Measurements from ENCODE around the gene PATE1.

PATE1 gene

DNA sequence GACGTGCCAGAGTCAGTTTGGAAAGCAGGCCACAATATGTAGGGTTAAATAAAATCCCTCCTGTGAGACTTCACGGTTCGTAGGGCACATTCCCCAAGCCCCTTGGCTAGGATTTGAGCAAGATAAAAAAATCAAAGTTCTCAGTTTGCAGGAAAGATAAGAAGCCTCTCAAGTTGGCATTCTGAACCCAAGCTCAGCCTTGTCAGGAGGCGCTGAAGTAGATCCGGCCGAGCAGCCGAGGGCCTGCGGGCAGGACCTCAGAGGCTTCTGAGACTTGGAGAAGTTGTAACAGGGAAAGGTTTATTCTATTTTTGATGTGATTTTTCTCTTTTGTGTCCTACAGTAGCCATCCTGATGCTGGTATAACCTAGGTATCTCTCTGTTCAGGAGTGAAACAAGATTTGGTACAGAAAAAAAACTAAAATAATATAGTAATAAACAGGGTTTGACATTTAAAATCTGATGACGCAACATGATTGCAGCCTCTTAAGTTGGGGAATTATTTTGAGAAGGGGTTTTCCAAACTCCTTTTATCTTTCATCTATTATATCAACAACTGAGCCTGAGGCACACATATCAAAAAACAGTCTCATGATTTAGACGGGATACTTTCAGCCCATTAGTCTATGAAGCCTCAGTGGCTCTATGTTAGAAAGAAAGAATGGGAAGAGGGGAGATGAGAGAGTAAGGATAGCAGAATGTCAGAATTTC lies 22.4 kb downstream of the PATE1 start:
- H3K4me3 ChIP-seq, result no peak overlapping the region
- in situ Hi-C loops (cut with MboI; ENCODE audit: low sequenced_read_pairs), result no loop called here
- no peaks in the 10 kb centered on the region for H3K9me3 ChIP-seq
- no peak for DNase-seq (ENCODE audit: low spot score in 2 of 2)
- no peaks in the 10 kb centered on the region for H3K36me3 ChIP-seq (replicated peaks)
- peaks cover 36% of the 10 kb centered on the region for H3K27me3 ChIP-seq (ENCODE audit: low read depth)
- H3K4me1 ChIP-seq, result no peaks in the 10 kb centered on the region

DNA sequence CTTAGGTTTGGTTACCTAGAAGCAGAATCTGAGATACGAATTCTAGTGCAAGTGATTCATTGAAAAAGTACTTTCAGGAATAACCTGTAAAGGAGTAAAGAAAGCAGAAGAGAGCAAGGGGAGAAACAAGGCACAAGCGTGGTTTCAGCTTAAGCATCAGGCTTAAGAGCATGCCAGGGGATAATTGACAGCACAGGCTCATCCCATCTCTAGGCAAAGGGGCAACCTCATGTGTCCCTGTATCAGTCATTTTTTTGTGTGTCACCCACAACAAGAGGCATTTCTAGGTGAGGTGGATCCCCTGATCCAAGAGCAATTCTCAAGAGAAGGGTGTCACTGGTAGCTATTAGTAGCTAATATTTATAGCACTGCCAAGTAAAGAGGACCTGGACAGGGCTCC lies 24.5 kb downstream of the PATE1 start:
- Histone ChIP-seq H3K27me3 (ENCODE audit: low read depth) (peaks cover 30% of the 10 kb centered on the region), H3K36me3 (replicated peaks) (no peaks in the 10 kb centered on the region), H3K9me3 (no peaks in the 10 kb centered on the region), H3K4me1 (no peaks in the 10 kb centered on the region), H3K4me3 (no peak overlapping the region)
- no peak for DNase-seq (ENCODE audit: low spot score in 2 of 2)
- in situ Hi-C loops (cut with MboI; ENCODE audit: low sequenced_read_pairs), result no loop called here

DNA sequence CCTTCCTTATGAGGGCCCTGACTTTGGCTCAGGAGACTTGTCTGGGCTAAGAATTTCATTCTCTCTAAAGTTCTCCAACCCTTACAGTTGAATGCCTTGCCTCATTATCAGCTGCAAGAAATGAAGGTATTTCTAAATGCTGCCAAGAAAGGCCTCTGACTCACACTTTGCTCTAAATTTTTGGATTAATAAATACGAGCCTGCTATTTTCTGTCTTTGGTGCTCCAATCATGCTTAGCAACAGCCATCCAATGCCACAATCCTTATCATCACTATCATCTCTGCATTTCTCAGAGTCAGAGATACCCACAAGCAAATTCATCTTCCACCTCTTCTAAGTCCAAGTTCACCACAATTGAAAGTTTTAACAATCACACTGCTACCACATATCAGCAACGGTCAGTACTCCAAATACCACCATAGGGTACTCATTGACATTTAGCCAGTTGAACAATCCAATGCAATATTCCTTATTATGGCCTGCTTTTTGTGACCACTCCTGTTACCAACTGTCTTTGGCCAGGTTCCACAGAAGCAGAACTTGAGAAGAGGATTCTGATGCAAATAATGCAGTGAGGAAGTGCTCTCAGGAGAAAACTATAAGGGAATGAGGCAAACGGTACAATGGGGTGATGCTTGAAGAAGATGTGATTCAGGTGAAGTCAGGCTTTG lies 26.9 kb downstream of the PATE1 start:
- Histone ChIP-seq H3K9me3 (no peaks in the 10 kb centered on the region), H3K4me1 (no peaks in the 10 kb centered on the region), H3K4me3 (no peak overlapping the region), H3K36me3 (replicated peaks) (no peaks in the 10 kb centered on the region), H3K27me3 (ENCODE audit: low read depth) (peaks cover 16% of the 10 kb centered on the region)
- in situ Hi-C loops (cut with MboI; ENCODE audit: low sequenced_read_pairs), result no loop called here
- DNase-seq (ENCODE audit: low spot score in 2 of 2), result no peak

DNA sequence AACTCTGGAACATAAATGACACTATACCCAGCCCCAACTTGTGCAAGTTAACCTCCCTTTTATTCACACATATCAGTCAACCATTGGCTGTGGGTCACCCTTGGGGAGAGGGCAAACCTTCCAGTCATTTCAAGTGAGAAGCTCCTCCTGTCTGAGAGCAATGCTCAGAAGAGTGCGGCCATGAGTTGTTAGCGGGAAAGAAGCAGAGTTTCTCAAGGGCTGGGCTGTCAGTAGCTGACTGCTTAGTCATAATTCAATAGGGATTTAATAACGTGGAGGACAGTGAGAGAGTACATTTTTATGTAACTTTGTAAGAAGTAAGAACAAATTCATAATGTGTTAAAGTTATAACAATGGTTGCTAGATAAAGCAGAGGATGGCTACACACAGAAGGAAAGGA lies 27.4 kb downstream of the PATE1 start:
- Histone ChIP-seq H3K4me1 (no peaks in the 10 kb centered on the region), H3K27me3 (ENCODE audit: low read depth) (peaks cover 10% of the 10 kb centered on the region), H3K36me3 (replicated peaks) (no peaks in the 10 kb centered on the region), H3K9me3 (no peaks in the 10 kb centered on the region), H3K4me3 (no peak overlapping the region)
- DNase-seq (ENCODE audit: low spot score in 2 of 2), result no peak
- in situ Hi-C loops (cut with MboI; ENCODE audit: low sequenced_read_pairs), result no loop called here

DNA sequence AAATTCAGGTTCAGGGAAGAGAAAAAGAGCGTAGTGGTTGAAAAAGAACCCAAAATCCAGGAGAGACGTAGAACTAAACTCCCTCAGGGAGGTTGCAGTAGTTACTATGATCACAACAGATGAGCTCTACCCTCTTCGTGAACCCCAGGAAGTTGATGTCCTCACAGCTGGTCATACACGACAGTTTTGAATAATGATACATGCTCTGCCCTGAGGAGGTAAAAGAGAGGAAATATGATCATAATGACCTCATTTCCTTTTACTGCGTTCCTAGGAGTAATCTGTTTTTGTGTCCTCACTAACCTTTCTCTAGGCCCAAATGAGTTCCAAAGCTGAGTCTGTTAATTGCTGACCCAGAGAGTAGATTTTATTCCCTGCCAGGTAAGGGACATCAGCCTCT lies 31.2 kb downstream of the PATE1 start:
- in situ Hi-C loops (cut with MboI; ENCODE audit: low sequenced_read_pairs), result no loop called here
- no peak for DNase-seq (ENCODE audit: low spot score in 2 of 2)
- H3K4me1 ChIP-seq, result no peaks in the 10 kb centered on the region

DNA sequence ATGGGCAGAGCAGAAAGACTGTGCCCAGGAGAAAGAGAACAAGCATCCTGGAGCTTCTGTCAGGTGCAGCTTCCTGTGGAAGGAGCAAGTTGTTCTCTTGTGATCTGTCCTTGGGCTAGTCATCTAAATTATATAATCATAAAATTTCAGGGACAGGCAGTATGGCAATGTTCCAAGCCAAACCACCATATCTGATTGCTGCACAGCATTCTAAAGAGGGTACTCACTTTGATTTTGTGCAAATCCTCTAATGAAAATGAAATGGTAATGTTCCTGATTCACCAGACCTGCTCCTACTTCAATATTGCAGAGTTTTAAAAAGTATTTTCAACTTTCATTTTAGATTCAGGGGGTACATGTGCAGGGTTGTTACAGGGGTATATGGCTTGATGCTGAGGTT lies 32.6 kb downstream of the PATE1 start, which contains the start of gene PATE2:
Gene PATE2, minus strand, starts transcription at position 101 of the 400 bp plus-strand sequence. Its CDS starts 55 bp downstream, at position 46.
- Histone ChIP-seq H3K9me3 (no peaks in the 10 kb centered on the region), H3K4me3 (no peak within 1 kb of the TSS)
- in situ Hi-C loops (cut with MboI; ENCODE audit: low sequenced_read_pairs), result no loop called here

More for the DNA sequence above, 31.2 kb downstream of the PATE1 start:
- no peaks in the 10 kb centered on the region for H3K9me3 ChIP-seq
- no peak overlapping the region for H3K4me3 ChIP-seq
- no peaks in the 10 kb centered on the region for H3K36me3 ChIP-seq (replicated peaks)
- H3K27me3 ChIP-seq (ENCODE audit: low read depth), result no peaks in the 10 kb centered on the region; the same call in 1 of the 2 replicates

DNA sequence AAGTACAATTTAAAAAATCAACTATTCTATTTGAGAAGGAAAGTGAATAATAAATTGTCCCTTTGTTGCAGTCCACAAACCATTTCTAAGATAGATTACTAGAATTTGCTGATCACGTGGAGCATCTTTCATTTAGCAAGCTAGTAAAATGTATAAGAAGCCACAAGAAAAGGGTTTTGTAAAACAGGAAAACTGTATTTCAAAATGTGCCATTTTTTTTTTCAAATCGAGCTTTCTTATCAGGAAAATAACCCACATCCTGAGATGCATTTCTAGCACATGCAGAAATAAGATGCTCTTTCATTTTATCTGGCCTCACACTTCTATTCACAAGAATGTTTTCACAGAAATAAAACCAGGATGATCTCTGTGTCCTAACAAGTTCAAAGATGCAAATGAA lies 38.6 kb downstream of the PATE1 start:
- H3K36me3 ChIP-seq (replicated peaks), result no peaks in the 10 kb centered on the region
- DNase-seq (ENCODE audit: low spot score in 2 of 2), result no peak
- no peaks in the 10 kb centered on the region for H3K4me1 ChIP-seq
- in situ Hi-C loops (cut with MboI; ENCODE audit: low sequenced_read_pairs), result no loop called here
- H3K9me3 ChIP-seq, result no peaks in the 10 kb centered on the region
- H3K4me3 ChIP-seq, result no peak overlapping the region
- no peaks in the 10 kb centered on the region for H3K27me3 ChIP-seq (ENCODE audit: low read depth)

More for the DNA sequence above, 32.6 kb downstream of the PATE1 start, which contains the start of gene PATE2:
- no peak for DNase-seq (ENCODE audit: low spot score in 2 of 2)
- Histone ChIP-seq H3K4me1 (no peaks in the 10 kb centered on the region), H3K36me3 (replicated peaks) (no peaks in the 10 kb centered on the region), H3K27me3 (ENCODE audit: low read depth) (no peaks in the 10 kb centered on the region; the same call in 1 of the 2 replicates)

DNA sequence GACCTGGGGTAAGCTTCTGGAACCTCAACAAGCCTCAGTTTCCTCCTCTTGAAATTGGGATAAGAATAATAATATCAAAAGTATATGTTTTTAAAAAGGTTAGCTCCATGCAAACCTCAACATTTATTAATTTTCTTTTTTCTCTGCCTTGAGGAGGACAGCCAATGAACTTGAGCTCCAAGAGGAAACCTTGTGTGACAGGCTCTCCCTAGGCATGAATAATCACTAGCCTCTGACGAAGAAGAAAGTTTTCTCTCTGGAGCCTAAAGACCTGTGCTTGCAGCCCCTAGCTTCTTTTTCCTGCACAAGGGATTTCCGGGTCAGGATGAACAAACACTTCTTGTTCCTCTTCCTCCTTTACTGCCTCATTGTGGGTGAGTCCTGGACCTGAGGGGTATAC lies 41.7 kb downstream of the PATE1 start, which contains the start of gene PATE3:
Gene PATE3, plus strand, starts transcription at position 301 of the 400 bp plus-strand sequence. Its CDS starts 25 bp downstream, at position 326.
- Histone ChIP-seq H3K27me3 (ENCODE audit: low read depth) (no peaks in the 10 kb centered on the region), H3K36me3 (replicated peaks) (no peaks in the 10 kb centered on the region), H3K4me3 (no peak within 1 kb of the TSS), H3K9me3 (no peaks in the 10 kb centered on the region), H3K4me1 (no peaks in the 10 kb centered on the region)
- in situ Hi-C loops (cut with MboI; ENCODE audit: low sequenced_read_pairs), result no loop called here
- no peak for DNase-seq (ENCODE audit: low spot score in 2 of 2)

DNA sequence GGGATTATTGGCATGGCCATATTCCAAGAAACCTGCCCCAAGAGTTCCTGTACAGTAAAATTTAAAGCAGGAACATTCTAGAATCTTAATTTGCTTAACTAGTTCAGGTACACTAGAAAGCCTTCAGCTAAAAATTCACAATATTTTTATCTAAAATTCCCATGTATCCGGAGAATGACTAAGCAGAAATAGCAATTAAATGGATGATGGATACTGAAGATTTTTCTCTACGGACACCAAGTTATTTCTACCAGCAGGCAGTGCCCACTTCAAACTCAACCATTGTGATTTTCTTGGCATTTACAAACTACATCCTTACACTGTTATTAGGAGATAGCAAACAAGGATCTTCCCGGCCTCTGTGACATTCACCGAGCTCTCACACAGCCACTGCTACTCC lies 44.7 kb downstream of the PATE1 start:
- no peak overlapping the region for H3K4me3 ChIP-seq
- H3K9me3 ChIP-seq, result no peaks in the 10 kb centered on the region
- H3K4me1 ChIP-seq, result no peaks in the 10 kb centered on the region
- in situ Hi-C loops (cut with MboI; ENCODE audit: low sequenced_read_pairs), result no loop called here
- DNase-seq (ENCODE audit: low spot score in 2 of 2), result no peak
- no peaks in the 10 kb centered on the region for H3K36me3 ChIP-seq (replicated peaks)
- H3K27me3 ChIP-seq (ENCODE audit: low read depth), result no peaks in the 10 kb centered on the region

DNA sequence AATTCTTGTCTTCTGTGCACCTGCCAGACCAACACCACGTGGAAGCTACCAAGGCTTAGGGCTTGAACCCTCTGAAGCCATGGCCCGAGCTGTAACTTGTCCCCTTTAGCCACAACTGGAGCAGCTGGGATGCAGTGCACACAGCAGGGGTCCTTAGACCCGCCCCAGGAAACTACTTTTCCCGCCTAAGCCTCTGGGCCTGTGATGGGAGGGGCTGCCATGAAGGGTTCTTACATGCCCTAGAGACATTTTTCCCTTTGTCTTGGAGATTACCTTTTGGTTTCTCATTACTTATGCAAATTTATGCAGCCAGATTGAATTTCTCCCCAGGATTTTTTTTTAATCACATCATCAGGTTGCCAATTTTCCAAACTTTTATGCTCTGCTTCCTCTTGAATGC lies 51.6 kb downstream of the PATE1 start:
- DNase-seq (ENCODE audit: low spot score in 2 of 2), result peak in 1 of 2 experiments; percentile 11
- no peak overlapping the region for H3K4me3 ChIP-seq
- H3K4me1 ChIP-seq, result no peaks in the 10 kb centered on the region
- no peaks in the 10 kb centered on the region for H3K27me3 ChIP-seq (ENCODE audit: low read depth)
- H3K36me3 ChIP-seq (replicated peaks), result no peaks in the 10 kb centered on the region
- no peaks in the 10 kb centered on the region for H3K9me3 ChIP-seq
- in situ Hi-C loops (cut with MboI; ENCODE audit: low sequenced_read_pairs), result no loop called here
